H1 (cell line): ENCODE results near the gene ARRB1.

ENCODE experiments used
- POU5F1 ChIP-seq: IDR thresholded peaks from 2 replicates; pipeline ENCODE4 v1.6.1; 2011; ENCODE audit warnings: low read depth, mild to moderate bottlenecking, low read length, moderate library complexity
- RAD21 ChIP-seq, 2 experiments: IDR thresholded peaks in 1 of 2; conservative IDR thresholded peaks in 1 of 2; 2 replicates each; pipeline ENCODE4 v1.6.1; 2011; ENCODE audit warnings: low read depth in 2 of 2, low read length in 2 of 2, improper control_type of control experiment in 1 of 2, inconsistent platforms in 1 of 2, mild to moderate bottlenecking in 1 of 2, moderate library complexity in 1 of 2
- ZNF274 ChIP-seq: IDR thresholded peaks from 2 replicates; pipeline ENCODE4 v1.7.0; 2012; ENCODE audit warnings: low read length, borderline replicate concordance; ENCODE audit errors: extremely low read depth
- TF ChIP-seq, protein P1 (sequence below), 3 experiments: IDR thresholded peaks; 1 replicate in 2 of 3; 2 replicates in 1 of 3; pipeline versions ENCODE4 v1.5.1 to v1.6.1; 2011; ENCODE audit warnings: low read length in 3 of 3, mild to moderate bottlenecking in 3 of 3, inconsistent platforms in 2 of 3, low read depth in 1 of 3, moderate library complexity in 1 of 3; ENCODE audit not compliant: insufficient read depth in 1 of 3; ENCODE audit errors: control extremely low read depth in 1 of 3
- TF ChIP-seq, protein P2 (sequence below): IDR thresholded peaks from 2 replicates; pipeline ENCODE4 v1.6.1; 2011; ENCODE audit warnings: low read depth, mild to moderate bottlenecking, low read length; ENCODE audit not compliant: insufficient read depth

DNA sequence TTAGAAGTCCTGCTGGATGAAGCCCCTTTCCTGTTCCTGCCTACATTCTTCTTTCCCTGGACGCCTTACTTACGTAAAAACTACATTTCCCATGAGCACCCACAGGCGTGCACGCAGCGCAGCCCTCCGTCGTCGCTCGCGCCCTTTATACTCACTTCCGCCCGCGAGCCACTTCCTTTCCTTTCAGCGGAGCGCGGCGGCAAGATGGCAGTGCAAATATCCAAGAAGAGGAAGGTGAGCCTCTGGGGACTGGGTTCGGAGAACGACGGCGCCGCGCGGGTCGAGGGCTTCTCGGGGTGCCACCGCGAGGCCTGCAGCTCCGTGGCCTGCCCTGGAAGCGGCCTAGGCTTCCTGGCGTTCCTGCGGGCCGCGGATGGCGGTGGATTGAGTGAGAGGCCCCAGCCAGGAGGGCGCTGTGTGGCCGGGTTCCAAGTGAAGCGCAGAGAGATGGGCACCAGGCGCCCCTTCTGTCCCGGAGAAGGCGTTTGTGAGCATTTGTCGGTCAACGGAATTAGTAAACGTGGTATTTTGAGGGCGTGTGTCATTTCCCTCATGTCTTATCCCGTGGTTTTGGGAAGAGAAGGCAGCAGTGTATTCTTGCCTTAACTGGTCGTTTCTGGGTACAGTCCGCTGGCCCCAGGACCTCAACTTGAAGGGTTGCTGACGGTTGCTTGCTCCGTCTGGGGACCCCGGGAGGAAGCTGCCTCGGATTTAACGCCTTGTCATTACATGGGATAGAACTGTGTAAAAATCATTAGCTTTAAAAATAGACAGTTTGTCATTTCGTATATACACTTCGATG lies 48.1 kb upstream of the ARRB1 start, which contains the start of gene RPS3:
- TF ChIP-seq, protein P1, sequence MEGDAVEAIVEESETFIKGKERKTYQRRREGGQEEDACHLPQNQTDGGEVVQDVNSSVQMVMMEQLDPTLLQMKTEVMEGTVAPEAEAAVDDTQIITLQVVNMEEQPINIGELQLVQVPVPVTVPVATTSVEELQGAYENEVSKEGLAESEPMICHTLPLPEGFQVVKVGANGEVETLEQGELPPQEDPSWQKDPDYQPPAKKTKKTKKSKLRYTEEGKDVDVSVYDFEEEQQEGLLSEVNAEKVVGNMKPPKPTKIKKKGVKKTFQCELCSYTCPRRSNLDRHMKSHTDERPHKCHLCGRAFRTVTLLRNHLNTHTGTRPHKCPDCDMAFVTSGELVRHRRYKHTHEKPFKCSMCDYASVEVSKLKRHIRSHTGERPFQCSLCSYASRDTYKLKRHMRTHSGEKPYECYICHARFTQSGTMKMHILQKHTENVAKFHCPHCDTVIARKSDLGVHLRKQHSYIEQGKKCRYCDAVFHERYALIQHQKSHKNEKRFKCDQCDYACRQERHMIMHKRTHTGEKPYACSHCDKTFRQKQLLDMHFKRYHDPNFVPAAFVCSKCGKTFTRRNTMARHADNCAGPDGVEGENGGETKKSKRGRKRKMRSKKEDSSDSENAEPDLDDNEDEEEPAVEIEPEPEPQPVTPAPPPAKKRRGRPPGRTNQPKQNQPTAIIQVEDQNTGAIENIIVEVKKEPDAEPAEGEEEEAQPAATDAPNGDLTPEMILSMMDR (IDR thresholded peaks at IDR 0.05; ENCODE audit: control extremely low read depth in 1 of 3, insufficient read depth in 1 of 3, low read depth in 1 of 3, low read length in 3 of 3) = no peak
- TF ChIP-seq, protein P2, sequence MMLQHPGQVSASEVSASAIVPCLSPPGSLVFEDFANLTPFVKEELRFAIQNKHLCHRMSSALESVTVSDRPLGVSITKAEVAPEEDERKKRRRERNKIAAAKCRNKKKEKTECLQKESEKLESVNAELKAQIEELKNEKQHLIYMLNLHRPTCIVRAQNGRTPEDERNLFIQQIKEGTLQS = peak; percentile 70; the same call in 1 of the 2 replicates
- TF ChIP-seq RAD21 (IDR thresholded peaks at IDR 0.05 in 1 of 2, conservative IDR thresholded peaks at IDR 0.05 in 1 of 2; ENCODE audit: low read depth in 2 of 2, low read length in 2 of 2) = no peak
- no peak for TF ChIP-seq POU5F1
- TF ChIP-seq ZNF274 = no peak
